HG03025 (cell line): ENCODE results near the gene JADE2.
"Not testable (repeated sequence)": the region's sequence is repeated elsewhere in the genome, so short reads cannot be mapped to it uniquely, and the experiment has no call there.

Experiments
- ATAC-seq: cut with Tn5 transposase; IDR thresholded peaks from one replicate; pipeline ENCODE4 v1.9.1; 2021; ENCODE audit warnings: mild to moderate bottlenecking, moderate library complexity; ENCODE audit not compliant: unreplicated experiment, low FRiP score

The JADE2 gene

DNA sequence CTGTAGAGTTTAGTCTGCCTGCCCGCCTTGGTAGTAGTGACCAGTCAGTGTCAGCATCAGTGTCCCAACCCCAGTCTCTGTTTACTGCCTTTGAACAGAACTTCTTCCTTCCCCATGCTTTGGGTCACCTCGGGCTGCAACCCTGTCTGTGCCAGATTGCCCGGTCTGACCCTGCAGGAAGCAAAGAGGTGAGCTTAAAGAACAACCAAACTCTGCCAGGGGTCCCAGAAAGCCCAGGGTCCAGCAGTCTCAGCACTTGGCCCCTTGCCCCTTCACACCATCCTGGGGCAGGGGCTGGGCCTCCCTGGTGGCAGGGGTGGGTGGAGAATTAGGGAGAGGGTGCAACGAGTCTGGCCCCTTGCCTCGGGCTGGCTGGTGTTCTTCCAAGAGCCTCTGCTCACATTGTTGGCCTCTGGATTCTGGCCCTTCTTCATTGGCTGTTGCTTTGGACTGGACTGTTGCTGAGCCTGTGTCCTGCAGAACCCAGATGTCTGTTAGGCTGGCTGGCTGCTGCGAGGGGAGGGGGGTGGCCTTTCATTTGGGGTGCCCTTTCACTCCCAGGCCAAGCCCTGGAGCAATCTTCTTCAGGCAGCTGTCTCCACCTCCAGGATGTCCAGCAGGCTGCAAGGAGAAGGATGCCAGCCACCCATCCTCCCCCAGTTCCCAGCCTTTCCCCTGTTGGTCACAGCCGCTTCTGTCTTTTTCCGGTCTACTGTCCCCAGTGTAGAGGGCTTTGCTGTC, 55.9 kb downstream of the JADE2 start:
- ATAC-seq, result no peak

DNA sequence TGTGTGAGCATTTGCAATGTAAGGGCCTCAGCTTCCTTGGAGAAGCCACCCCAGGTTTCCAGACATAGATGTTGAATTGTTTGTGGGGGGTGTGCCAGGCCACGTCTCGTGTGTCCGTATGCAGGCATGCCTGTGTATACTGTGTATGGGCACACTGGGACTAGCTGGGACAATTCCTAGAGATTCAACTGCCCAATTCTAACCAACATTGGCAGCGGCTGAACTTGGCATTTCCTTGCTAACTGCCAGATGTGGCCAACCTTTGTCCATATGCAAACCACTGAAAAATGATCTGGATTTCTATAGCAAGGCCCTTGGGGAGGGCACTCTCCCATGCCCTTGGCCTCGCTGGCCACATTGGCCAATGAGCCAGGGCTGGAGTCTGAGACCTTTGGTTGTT, 56.8 kb downstream of the JADE2 start:
- ATAC-seq, result no peak

DNA sequence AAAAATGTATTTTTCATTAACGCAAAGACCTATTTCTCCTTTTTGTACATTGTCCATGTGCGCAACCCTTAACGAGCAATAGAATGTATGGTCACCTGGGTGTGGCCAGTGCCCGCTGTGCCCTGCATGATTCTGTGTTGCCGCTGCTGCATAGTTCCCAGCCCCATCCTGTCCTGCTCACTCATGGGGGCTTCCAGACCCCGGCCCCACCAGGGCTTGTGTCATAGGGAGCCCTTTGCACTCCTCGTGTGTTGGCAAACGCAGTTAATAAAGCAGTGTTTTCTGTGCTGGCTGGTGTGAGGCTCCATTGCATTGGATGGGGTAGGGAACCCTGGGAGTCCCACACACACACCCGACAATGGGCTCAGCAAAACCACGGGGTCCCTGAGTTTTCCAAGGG, 57.5 kb downstream of the JADE2 start:
- ATAC-seq, result no peak

DNA sequence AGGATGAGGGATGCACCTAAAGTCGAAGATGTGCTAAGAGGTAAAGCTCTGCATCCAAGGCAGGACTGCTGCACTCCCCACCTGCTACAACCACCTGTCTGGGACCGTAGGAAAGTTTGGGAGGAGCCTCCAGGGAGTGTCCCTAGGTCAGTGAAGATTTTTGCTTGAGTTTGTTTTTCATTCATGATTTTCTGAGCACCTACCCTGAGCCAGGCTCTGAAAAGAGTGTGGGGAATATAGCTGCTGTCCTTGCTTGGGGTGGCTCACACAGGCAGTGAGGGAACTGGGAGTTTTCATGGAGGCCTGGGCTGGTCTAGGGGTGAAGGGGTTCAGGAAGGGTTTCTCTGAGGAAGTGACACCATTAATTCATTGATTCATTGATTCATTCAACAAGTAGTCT, 58.3 kb downstream of the JADE2 start:
- ATAC-seq, result no peak

- ATAC-seq, result no peak
Measured at GRCh38 chr5:134584662-134585061, 59.2 kb downstream of the JADE2 start.

DNA sequence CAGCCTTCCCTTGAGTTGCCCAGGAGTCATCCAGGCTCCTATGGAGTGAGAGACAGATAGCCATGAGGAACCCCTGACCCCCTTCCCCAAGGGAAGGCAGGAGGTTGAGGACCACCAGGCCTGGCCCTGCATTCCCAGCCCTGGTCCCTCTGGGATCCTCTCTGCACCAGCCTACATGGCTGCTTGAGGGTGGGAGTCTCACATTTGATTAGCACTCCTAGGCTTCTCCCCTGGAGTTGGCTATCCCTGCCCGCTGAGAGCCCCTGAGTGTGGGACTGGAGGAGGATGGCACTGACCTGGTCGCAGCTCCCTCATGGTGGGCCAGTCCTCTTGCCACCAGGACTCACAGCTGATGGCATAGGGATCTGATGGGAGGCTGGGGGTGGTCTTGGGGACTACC, 60.5 kb downstream of the JADE2 start:
- no peak for ATAC-seq

DNA sequence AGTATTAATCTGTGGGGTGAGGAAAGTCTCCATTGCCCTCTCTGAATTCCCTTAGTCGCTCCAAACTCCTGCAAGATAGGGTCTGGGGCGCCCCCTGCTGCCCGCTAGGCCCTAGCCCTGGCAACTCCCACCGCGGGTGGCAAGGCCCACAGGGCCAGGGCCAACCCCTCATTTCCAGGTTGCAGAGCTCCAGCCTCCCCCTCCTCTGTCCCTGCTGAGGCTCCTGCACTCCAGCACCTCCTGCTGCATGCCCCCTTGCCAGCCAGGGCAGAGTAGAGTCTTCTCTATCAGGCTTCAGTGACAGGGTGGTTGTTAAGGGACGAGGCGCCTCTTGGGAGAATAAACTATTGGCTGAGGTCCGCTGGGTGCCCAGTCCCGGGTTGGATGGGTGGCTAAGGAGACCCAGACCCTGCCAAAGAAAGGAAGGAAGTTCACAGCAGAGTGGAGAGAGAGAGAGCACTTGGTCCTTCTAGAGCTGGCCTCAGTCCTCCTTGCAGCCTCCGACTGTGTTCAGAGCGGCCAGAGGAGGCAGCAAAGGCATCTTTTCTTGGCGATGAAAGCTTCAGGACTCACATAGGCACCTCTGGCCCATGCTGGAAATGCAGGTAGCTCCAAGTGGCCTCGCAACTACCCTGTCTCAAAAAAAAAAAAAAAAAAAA, 61.5 kb downstream of the JADE2 start:
- no peak for ATAC-seq

GRCh38 chr5:134590992-134591659, 65.7 kb downstream of the JADE2 start:
- no peak for ATAC-seq

DNA sequence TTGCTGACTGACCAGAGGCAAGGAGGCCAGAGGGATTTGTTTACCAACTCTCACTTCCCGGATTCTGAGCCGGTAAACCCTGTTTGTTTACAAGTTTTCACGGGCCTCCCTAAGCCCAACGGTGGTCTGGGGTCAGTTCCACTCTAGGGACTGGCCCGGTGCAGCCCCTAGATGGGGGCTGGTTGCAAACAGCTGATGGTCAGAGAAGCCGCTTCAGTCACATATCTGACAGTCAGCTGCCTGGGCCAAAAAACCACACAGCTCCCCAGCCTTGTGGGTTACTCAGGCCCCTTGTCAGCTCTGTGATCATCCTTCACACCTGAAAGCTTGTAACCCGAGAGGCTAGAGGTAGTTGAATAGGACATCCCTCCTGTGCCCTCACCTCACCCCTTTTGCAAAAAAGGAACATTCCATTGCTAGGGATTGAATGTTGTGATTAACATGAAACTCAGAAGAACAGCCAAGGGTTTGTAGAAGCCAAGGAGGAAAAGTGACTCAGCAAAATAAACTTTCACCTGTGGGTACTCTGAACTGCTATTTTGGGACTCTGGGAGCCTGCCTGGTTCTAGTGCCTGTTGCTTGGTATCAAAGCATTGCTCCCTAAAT, 66.8 kb downstream of the JADE2 start:
- ATAC-seq, result no peak

- no peak for ATAC-seq
Measured at GRCh38 chr5:134594336-134594735, 68.9 kb downstream of the JADE2 start.

DNA sequence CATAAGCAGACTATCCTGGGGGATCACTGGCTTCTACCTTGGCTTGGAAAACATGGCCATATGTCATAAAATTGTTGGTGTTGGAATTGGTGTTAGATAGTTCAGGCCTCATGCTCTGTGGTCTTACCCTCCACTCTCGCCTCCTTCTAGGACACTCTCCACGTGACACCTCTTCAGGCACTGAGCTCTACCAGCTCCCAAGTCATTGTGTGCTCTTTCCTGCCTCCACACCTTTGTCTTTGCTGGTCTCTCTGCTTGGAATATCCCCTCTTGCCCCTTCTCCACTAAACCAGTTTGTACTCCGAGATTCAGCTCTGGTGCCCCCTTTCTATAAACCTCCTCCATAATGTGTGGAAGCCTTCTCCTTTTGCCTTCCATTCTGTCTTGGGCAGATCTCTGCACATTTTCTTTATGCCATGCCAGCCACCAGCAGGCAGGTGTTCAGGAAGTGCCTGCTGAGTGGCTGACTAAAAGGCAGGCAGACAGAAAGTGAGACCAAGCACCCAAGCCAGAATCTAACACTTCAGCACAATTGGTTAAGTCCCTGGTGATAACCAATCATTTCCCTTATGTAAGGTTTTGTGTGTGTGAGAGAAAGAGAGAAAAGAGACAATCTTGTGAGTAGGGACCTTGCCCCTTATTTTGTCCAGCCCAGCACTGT, 69.5 kb downstream of the JADE2 start:
- ATAC-seq, result no peak

- ATAC-seq, result no peak
Measured at GRCh38 chr5:134595458-134595838, 70.0 kb downstream of the JADE2 start.

DNA sequence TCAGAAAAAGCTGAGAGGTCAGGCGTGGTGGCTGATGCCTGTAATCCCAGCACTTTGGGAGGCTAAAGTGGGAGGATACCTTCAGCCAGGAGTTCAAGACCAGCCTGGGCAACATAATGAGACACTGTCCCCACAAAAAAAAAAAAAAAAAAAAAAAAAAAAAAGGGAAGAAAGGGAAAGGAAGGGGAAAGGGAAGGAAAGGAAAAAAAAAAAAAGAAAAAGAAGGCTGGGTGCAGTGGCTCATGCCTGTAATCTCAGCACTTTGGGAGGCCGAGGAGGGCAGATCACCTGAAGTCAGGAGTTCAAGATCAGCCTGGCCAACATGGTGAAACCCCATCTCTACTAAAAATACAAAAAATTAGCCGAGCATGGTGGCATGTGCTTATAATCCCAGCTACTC, 74.3 kb downstream of the JADE2 start:
- not testable (repeated sequence) for ATAC-seq

DNA sequence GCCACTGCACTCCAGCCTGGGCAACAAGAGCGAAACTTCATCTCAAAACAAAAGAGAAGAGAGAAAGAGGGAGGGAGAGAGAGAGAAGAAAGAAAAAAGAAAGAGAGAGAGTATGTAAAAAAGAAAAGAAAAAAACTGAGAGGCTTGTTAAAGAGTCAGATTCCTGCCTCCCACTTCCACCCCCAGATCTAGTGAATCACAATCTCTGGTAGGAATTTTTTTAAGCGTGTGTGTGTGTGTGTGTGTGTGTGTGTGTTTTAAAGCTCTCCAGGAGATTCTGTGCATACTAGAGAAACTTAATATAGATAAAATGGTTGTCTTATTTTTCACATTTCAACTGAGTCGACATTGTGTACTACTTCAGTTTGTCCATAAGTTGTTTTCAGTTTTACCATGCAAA, 75.1 kb downstream of the JADE2 start:
- no peak for ATAC-seq

GRCh38 chr5:134603059-134603458, 77.6 kb downstream of the JADE2 start:
- no peak for ATAC-seq

DNA sequence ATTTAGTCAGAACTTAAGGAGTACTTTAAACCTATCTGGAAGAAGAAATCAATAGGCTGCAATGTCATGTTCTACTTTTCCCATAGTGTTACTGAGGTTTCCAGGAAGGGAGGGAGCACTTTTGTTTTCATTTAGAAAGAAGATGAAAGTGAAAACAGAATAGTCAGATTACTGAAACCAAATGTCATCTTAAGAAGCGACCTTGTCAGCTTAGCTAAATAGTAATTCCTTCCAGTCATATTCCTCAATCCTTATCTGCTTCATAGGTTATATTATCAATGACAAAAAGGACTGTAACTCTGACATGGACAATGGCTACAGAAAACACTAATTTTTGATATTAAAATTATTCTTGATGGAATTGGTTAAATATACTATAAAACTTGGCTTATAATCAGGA, 79.4 kb downstream of the JADE2 start:
- ATAC-seq, result no peak

GRCh38 chr5:134606726-134607125, 81.3 kb downstream of the JADE2 start:
- ATAC-seq, result no peak

DNA sequence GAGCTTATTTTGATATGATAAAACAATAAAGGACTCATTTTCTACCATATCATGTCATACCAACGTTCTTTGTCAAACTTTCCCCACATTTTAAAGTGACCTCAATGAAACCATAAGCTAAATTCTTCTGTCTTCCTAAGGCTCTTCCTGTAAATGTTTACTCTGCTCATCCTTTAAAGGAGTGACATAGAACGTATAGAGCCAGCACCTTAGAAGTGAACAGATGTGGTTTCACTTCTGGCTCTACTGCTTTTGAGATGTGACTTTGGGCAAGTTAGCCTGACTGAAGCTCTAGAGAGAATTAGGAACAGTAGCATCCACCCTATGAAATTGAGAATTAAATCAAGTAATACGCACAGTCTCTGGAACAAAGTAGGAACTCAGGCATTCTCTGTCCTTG, 83.1 kb downstream of the JADE2 start:
- no peak for ATAC-seq

DNA sequence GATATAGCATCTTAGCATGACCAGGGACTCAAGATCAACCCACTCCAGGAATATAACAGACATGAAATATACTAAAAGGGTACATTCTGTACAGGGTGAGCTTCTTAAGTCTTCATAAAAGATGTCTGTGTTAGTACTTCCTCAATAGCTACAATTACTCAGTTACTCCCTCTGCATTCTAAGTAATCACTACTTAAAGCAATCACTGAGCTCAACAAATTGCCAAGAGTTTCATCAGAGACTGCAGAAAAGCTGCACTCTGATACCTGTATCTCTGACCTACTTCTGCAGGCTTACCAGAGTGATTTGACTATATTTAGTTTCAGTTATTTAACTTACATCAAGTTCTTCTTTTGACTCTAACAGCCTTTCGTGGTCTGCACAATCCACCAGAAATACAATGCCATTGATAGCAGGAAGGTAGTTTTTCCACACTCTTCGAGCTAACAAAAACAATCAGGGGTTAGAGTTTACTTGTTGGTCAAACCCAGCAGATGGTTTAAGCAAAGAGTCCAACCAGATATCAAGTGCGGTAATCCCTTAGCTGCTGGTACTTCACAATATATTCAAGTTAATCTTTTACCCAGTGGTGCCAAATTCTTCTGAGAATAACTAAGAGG, 83.9 kb downstream of the JADE2 start:
- no peak for ATAC-seq

GRCh38 chr5:134610725-134611124, 85.3 kb downstream of the JADE2 start:
- no peak for ATAC-seq
